ENCODE measurements around the gene MTMR1. TPM values are rescaled to one million over a fixed set of nuclear protein-coding genes. Genes with fewer than 3 reads are reported as not detected.

MTMR1 gene
- total and polyA plus RNA-seq, 2 experiments from 2014 or later, result 18.0 to 19.0 TPM

DNA sequence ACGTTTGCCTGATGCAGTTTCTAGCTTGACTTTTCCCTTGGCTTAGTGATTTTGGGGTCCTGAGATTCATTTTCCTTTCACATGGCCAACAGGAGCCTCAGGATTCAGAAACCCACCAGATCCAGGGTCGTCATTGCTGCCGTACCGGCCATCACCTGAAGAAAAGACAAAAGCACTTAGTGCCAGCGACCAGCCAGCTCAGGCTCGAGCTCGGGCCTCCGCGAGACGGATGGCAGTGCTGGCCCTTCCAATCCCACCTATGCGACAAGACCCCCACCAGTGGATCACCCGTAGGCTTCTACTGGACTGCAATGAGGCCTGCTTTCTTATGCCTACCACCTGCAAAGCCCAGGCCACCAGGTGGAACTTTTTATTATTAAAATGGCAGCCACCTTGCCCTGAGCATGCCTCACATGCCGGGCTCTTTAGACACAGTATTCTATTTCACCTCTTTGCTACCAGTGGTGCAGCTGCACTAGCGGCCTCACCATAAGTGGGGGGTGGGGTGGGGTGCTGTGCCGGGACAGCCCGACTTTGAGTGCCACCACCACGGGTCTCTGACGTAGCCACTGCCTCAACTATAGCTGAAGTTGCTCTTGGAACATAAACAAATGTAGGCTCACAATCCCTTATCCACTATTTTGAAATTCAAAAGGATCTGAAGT lies 84.3 kb downstream of the MTMR1 start:
- no peak overlapping the region for H2AFZ ChIP-seq
- H3K4me1 ChIP-seq (ENCODE audit: insufficient read depth), result no peaks in the 10 kb centered on the region
- no peak overlapping the region for H3K4me2 ChIP-seq
- H3K27me3 ChIP-seq, result no peaks in the 10 kb centered on the region
- H3K9me3 ChIP-seq (ENCODE audit: low read depth), result no peaks in the 10 kb centered on the region
- no peaks in the 10 kb centered on the region for H3K79me2 ChIP-seq
- H3K36me3 ChIP-seq (replicated peaks; ENCODE audit: insufficient read depth, low read depth), result no peaks in the 10 kb centered on the region
- H3K4me3 ChIP-seq, result no peak overlapping the region
- no peak for DNase-seq (ENCODE audit: low spot score)
- no peak overlapping the region for H3K27ac ChIP-seq
- TF ChIP-seq EZH2phosphoT487 (IDR thresholded peaks at IDR 0.05; ENCODE audit: low read depth, severe bottlenecking, unreplicated experiment) (no peak), CTCF (IDR thresholded peaks at IDR 0.05; ENCODE audit: poor library complexity) (no peak), EZH2 (IDR thresholded peaks at IDR 0.05; ENCODE audit: borderline replicate concordance) (no peak)
- WGBS (ENCODE audit: low lambda C conversion rate, missing lambda C conversion rate), result 90% methylated on average over 18 of the region's 18 CpGs
- H3K9me2 ChIP-seq (replicated peaks; ENCODE audit: insufficient read depth), result no peaks in the 10 kb centered on the region
- H4K20me1 ChIP-seq (ENCODE audit: insufficient read depth, poor library complexity, severe bottlenecking), result no peaks in the 10 kb centered on the region

DNA sequence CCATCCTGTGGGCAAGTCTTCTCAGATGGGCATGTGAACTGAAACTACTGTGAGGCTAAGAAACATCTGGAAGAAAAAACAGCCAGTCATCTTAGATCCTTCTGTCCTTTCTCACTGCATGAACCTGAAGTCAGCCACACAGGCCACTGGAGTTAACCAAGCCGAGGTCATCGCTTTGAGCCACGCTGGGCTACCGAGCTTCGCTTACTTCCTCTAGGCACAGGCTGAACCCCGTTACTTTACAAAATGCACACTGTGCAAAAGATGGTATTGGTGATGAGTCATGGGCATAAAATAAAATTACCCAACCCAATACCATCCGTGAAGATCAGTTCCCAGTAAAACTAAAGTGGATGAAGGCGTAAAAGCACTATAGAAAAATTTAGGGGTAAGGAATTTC lies 86.2 kb downstream of the MTMR1 start:
- DNase-seq (ENCODE audit: low spot score), result no peak
- 89% methylated on average over 8 of the region's 8 CpGs for WGBS (ENCODE audit: low lambda C conversion rate, missing lambda C conversion rate)

GRCh38 chrX:150781677-150782076 lies 88.5 kb downstream of the MTMR1 start:
- Histone ChIP-seq H3K79me2 (no peaks in the 10 kb centered on the region), H3K9me3 (ENCODE audit: low read depth) (no peaks in the 10 kb centered on the region), H3K4me1 (ENCODE audit: insufficient read depth) (no peaks in the 10 kb centered on the region), H4K20me1 (ENCODE audit: insufficient read depth, poor library complexity, severe bottlenecking) (no peaks in the 10 kb centered on the region), H2AFZ (no peak overlapping the region), H3K27ac (no peak overlapping the region), H3K27me3 (no peaks in the 10 kb centered on the region), H3K36me3 (replicated peaks; ENCODE audit: insufficient read depth, low read depth) (no peaks in the 10 kb centered on the region), H3K4me2 (no peak overlapping the region), H3K9me2 (replicated peaks; ENCODE audit: insufficient read depth) (no peaks in the 10 kb centered on the region), H3K4me3 (no peak overlapping the region)
- TF ChIP-seq EZH2phosphoT487 (IDR thresholded peaks at IDR 0.05; ENCODE audit: low read depth, severe bottlenecking, unreplicated experiment) (no peak), EZH2 (IDR thresholded peaks at IDR 0.05; ENCODE audit: borderline replicate concordance) (no peak), CTCF (IDR thresholded peaks at IDR 0.05; ENCODE audit: poor library complexity) (no peak)
- 88% methylated on average over 10 of the region's 10 CpGs for WGBS (ENCODE audit: low lambda C conversion rate, missing lambda C conversion rate)
- DNase-seq (ENCODE audit: low spot score), result no peak

More for the DNA sequence above, 86.2 kb downstream of the MTMR1 start:
- Histone ChIP-seq H3K36me3 (replicated peaks; ENCODE audit: insufficient read depth, low read depth) (no peaks in the 10 kb centered on the region), H3K4me2 (no peak overlapping the region), H3K27me3 (no peaks in the 10 kb centered on the region), H2AFZ (no peak overlapping the region), H3K9me3 (ENCODE audit: low read depth) (no peaks in the 10 kb centered on the region), H3K79me2 (no peaks in the 10 kb centered on the region), H3K4me3 (no peak overlapping the region), H3K9me2 (replicated peaks; ENCODE audit: insufficient read depth) (no peaks in the 10 kb centered on the region), H4K20me1 (ENCODE audit: insufficient read depth, poor library complexity, severe bottlenecking) (no peaks in the 10 kb centered on the region), H3K27ac (no peak overlapping the region), H3K4me1 (ENCODE audit: insufficient read depth) (no peaks in the 10 kb centered on the region)
- no peak for TF ChIP-seq EZH2phosphoT487 (IDR thresholded peaks at IDR 0.05; ENCODE audit: low read depth, severe bottlenecking, unreplicated experiment)
- no peak for TF ChIP-seq EZH2 (IDR thresholded peaks at IDR 0.05; ENCODE audit: borderline replicate concordance)
- TF ChIP-seq CTCF (IDR thresholded peaks at IDR 0.05; ENCODE audit: poor library complexity), result no peak
